Esophagus muscularis mucosa (tissue), 4 donors: ENCODE data around the gene SLC12A2. TPM values are rescaled to one million over a fixed set of nuclear protein-coding genes. Genes with fewer than 3 reads are reported as not detected.

ENCODE experiments used
- DNase-seq: peaks from one replicate; pipeline ENCODE4 v3.0.0-alpha.2; 2017; ENCODE audit errors: extremely low spot score
- H3K27ac ChIP-seq, 4 donors: fragments of 200-600 bp; sonication (generic); replicated peaks in 1 of 4; 1 replicate in 3 of 4; 2 replicates in 1 of 4; pipeline ENCODE4 v1.5.1; 2016 to 2019; ENCODE audit warnings: mild to moderate bottlenecking in 1 of 4
- H3K27me3 ChIP-seq, 4 donors: fragments of 200-600 bp; sonication (generic); one replicate each; pipeline versions ENCODE4 v1.5.1 to v1.6.0; 2016 to 2019
- H3K36me3 ChIP-seq, 4 donors: fragments of 200-600 bp; sonication (generic); one replicate each; pipeline ENCODE4 v1.5.1; 2016 to 2019
- H3K4me1 ChIP-seq, 4 donors: fragments of 200-600 bp; sonication (generic); one replicate each; pipeline ENCODE4 v1.5.1; 2016 to 2019
- H3K4me3 ChIP-seq, 4 donors: fragments of 200-600 bp; sonication (generic); 1 replicate in 2 of 4; 2 replicates in 2 of 4; pipeline ENCODE4 v1.5.1; 2016 to 2019; ENCODE audit warnings: mild to moderate bottlenecking in 4 of 4, moderate library complexity in 1 of 4
- H3K9me3 ChIP-seq, 4 donors: fragments of 200-600 bp; sonication (generic); 1 replicate in 3 of 4; 2 replicates in 1 of 4; pipeline ENCODE4 v1.5.1; 2016 to 2019
- CTCF ChIP-seq, 3 experiments: fragments of 200-600 bp in 2 of 3; fragments of 450-650 bp in 1 of 3; sonication (generic) in 2 of 3; IDR thresholded peaks; one replicate each; pipeline ENCODE4 v1.5.1; 2017 to 2019; ENCODE audit warnings: antibody characterized with exemption in 3 of 3, mild to moderate bottlenecking in 2 of 3, moderate library complexity in 1 of 3
- EP300 ChIP-seq: sonication (generic); formaldehyde crosslinking; IDR thresholded peaks from one replicate; pipeline ENCODE4 v1.6.1; 2017; ENCODE audit warnings: antibody characterized with exemption
- POLR2A ChIP-seq: fragments of 450-650 bp; IDR thresholded peaks from one replicate; pipeline ENCODE4 v1.6.1; 2017; ENCODE audit warnings: antibody characterized with exemption, moderate library complexity, mild to moderate bottlenecking, low read depth
- POLR2AphosphoS5 ChIP-seq, 2 donors: sonication (generic); formaldehyde crosslinking; IDR thresholded peaks; one replicate each; pipeline ENCODE4 v1.6.1; 2017; ENCODE audit warnings: antibody characterized with exemption in 2 of 2
- WGBS: methylation state at CpG from one replicate; pipeline ENCODE4 v1.1.5; 2018; 5-methylcytosine and 5-hydroxymethylcytosine counted together
- intact Hi-C: fragments of 100-400 bp; cut with DNase I; formaldehyde crosslinking; loops from one replicate; pipeline ENCODE4 v1.15.1; 2023
- total RNA-seq, 4 donors: library from RNA; depleted of rRNA; stranded (reverse); fragments of >200 nt; gene quantifications; one replicate each; pipeline versions ENCODE4 v1.1.0 to v1.2.1, GENCODE V29; 2016

SLC12A2 gene
- total RNA-seq, 4 donors from 2014 or later, result 93.4 to 132 (median 113) TPM

DNA sequence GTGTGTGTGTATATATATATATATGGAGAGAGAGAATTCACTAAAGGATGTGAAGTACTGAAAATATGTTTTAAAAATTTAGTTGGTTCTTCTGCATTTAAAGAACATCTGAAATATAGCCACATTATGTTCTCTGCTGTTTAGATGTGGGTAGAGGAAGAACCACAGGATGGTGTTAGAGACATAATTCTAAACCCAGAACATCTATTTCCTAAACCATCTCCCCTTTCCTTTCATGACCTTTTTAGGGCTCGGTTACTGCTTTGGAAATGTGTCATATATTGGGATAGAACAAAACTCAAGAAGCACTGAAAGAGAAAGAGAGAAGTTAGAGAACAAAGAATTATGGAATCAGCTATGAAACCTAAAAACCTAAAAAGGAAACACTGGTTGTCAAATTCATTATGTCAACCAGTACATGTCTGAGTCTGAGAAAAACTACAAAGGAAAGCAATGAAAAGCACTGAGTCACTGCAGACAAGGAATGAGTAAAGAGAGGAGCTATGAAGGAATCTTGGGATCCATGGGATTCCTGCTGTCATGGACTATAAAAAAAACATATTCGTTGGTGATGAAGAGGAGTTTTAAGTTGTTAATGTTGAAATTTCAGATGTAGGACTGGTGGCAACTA is 28.4 kb downstream of the SLC12A2 start:
- no peak for TF ChIP-seq CTCF (IDR thresholded peaks at IDR 0.05)
- TF ChIP-seq EP300, result no peak
- TF ChIP-seq POLR2AphosphoS5 (IDR thresholded peaks at IDR 0.05), result no peak
- no peak for TF ChIP-seq POLR2A
- no peak overlapping the region for H3K27ac ChIP-seq
- WGBS, result 66% methylated on average over 2 of the region's 2 CpGs

DNA sequence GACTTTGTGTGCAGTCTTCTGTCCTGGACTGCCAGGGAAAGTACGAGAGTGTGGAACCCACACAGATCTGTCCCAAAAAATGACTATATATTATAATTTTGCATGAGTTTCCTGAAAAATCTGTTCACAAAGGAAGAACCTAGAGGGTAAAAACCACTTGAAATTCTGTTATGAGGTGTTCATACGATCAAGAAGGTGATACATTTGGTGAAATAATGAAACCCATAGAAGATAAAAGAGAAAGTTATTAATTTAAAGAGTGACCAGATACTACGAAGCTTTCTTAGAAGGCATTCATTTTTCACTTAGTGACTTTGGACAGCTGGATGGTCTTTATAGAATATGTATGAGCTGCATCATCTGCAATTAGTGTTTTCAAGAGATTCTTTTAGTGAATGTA is 32.9 kb downstream of the SLC12A2 start:
- 96% methylated on average over 3 of the region's 3 CpGs for WGBS
- H3K27ac ChIP-seq, result no peak overlapping the region
- peaks cover 0 to 6% (median 3%) of the 10 kb centered on the region in 4 donors for H3K4me1 ChIP-seq
- peaks cover 21 to 65% (median 44%) of the 10 kb centered on the region in 4 donors for H3K36me3 ChIP-seq
- TF ChIP-seq CTCF (IDR thresholded peaks at IDR 0.05) (no peak), EP300 (no peak)
- H3K4me3 ChIP-seq, result no peak overlapping the region
- no peaks in the 10 kb centered on the region for H3K9me3 ChIP-seq
- intact Hi-C loops, result no loop called here
- no peaks in the 10 kb centered on the region for H3K27me3 ChIP-seq
- no peak for DNase-seq

More for the DNA sequence above, 28.4 kb downstream of the SLC12A2 start:
- H3K36me3 ChIP-seq, result peaks cover 21 to 43% (median 28%) of the 10 kb centered on the region in 4 donors
- DNase-seq, result no peak
- H3K4me1 ChIP-seq, result peaks cover 0 to 25% (median 20%) of the 10 kb centered on the region in 4 donors
- no peaks in the 10 kb centered on the region for H3K9me3 ChIP-seq
- intact Hi-C loops, result no loop called here
- no peaks in the 10 kb centered on the region for H3K27me3 ChIP-seq
- H3K4me3 ChIP-seq, result no peak overlapping the region

GRCh38 chr5:128118214-128118613 is 34.6 kb downstream of the SLC12A2 start:
- DNase-seq, result no peak
- Histone ChIP-seq H3K4me1 (no peaks in the 10 kb centered on the region), H3K27ac (no peak overlapping the region), H3K36me3 (peaks cover 21 to 59% (median 43%) of the 10 kb centered on the region in 4 donors), H3K4me3 (no peak overlapping the region), H3K9me3 (no peaks in the 10 kb centered on the region), H3K27me3 (no peaks in the 10 kb centered on the region)
- TF ChIP-seq EP300 (no peak), POLR2A (no peak), POLR2AphosphoS5 (IDR thresholded peaks at IDR 0.05) (no peak), CTCF (IDR thresholded peaks at IDR 0.05) (no peak)
- WGBS, result 98% methylated on average over 2 of the region's 2 CpGs
- intact Hi-C loops, result no loop called here

DNA sequence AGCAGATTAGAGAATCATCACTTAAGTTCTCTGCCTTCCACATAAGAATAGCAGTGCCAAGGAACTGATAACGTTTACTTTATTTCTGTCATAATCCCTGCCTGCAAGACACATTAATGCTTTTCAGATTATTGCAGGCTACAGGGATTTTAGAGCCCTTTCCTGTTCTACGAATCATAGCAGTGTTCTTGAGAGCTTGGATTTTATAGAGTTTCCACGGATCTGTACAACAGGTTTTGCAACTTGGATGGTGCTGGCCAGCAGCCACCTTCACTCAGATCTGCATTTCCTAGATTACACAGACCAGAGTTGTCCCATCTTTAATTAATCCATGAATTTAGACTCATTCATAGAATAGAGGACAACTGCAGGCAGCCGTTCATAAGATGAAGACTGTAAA is 38.1 kb downstream of the SLC12A2 start:
- DNase-seq, result no peak
- intact Hi-C loops, result no loop called here
- TF ChIP-seq CTCF (IDR thresholded peaks at IDR 0.05) (no peak), EP300 (no peak), POLR2A (no peak), POLR2AphosphoS5 (IDR thresholded peaks at IDR 0.05) (no peak)
- H3K9me3 ChIP-seq, result no peaks in the 10 kb centered on the region
- peaks cover under 1 to 31% (median 17%) of the 10 kb centered on the region in 4 donors for H3K36me3 ChIP-seq
- no peak overlapping the region for H3K27ac ChIP-seq
- H3K4me3 ChIP-seq, result no peak overlapping the region
- H3K27me3 ChIP-seq, result no peaks in the 10 kb centered on the region
- WGBS, result 53% methylated on average over 4 of the region's 4 CpGs
- H3K4me1 ChIP-seq, result no peaks in the 10 kb centered on the region

DNA sequence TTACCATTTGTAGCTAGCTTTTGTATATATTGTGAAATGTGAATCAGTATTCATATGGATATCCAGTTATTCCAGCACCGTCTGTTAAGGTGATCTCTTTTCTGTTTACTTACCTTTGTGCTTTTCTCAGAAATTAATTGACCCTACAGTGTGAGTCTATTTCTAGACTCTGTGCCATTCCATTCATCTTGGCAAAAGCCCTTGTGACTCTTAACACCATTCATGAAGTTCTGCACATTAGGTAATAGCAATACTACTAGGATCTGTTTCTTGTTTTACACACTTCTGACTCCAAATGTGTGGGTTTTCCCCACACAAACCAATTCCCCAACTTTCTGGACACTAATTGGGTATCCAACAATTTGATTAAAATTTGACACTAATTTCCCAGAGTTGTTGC is 40.4 kb downstream of the SLC12A2 start:
- peaks cover 0 to 8% (median 2%) of the 10 kb centered on the region in 4 donors for H3K36me3 ChIP-seq
- H3K9me3 ChIP-seq, result no peaks in the 10 kb centered on the region
- TF ChIP-seq CTCF (IDR thresholded peaks at IDR 0.05) (no peak), POLR2AphosphoS5 (IDR thresholded peaks at IDR 0.05) (no peak), EP300 (no peak), POLR2A (no peak)
- no peak overlapping the region for H3K4me3 ChIP-seq
- DNase-seq, result no peak
- no peaks in the 10 kb centered on the region for H3K27me3 ChIP-seq
- intact Hi-C loops, result no loop called here
- no peaks in the 10 kb centered on the region for H3K4me1 ChIP-seq
- 91% methylated on average over 1 of the region's 1 CpG for WGBS
- no peak overlapping the region for H3K27ac ChIP-seq
